Prostate gland (tissue), 2 donors: ENCODE measurements around the gene RPP30. TPM values are rescaled to one million over a fixed set of nuclear protein-coding genes. Genes with fewer than 3 reads are reported as not detected.

Experiments used
- DNase-seq: peaks from one replicate; pipeline ENCODE4 v3.0.0-alpha.2; 2019; ENCODE audit warnings: low spot score
- H3K27ac ChIP-seq, 2 donors: fragments of 200-600 bp; sonication (generic); 2 replicates each; pipeline ENCODE4 v1.5.1; 2017 to 2019
- H3K27me3 ChIP-seq: fragments of 200-600 bp; sonication (generic); replicated peaks from 2 replicates; pipeline ENCODE4 v1.5.1; 2019; ENCODE audit not compliant: insufficient read depth
- H3K36me3 ChIP-seq, 2 donors: fragments of 200-600 bp; sonication (generic); 1 replicate in 1 of 2; 2 replicates in 1 of 2; pipeline versions ENCODE4 v1.5.1 to v1.8.1; 2017 to 2019
- H3K4me1 ChIP-seq: fragments of 200-600 bp; sonication (generic); replicated peaks from 2 replicates; pipeline ENCODE4 v1.5.1; 2019
- H3K4me3 ChIP-seq, 2 donors: fragments of 200-600 bp; sonication (generic); 2 replicates each; pipeline ENCODE4 v1.5.1; 2017 to 2019
- H3K9me3 ChIP-seq: fragments of 200-600 bp; sonication (generic); 2 replicates; pipeline ENCODE4 v1.5.1; 2017
- POLR2A ChIP-seq: fragments of 450-650 bp; IDR thresholded peaks from one replicate; pipeline ENCODE4 v1.6.1; 2016; ENCODE audit warnings: antibody characterized with exemption, mild to moderate bottlenecking
- POLR2AphosphoS5 ChIP-seq: sonication (generic); formaldehyde crosslinking; IDR thresholded peaks from one replicate; pipeline ENCODE4 v1.6.1; 2017; ENCODE audit warnings: antibody characterized with exemption
- WGBS: methylation state at CpG from one replicate; pipeline ENCODE4 v1.1.5; 2018; 5-methylcytosine and 5-hydroxymethylcytosine counted together
- intact Hi-C: fragments of 100-400 bp; cut with DNase I; formaldehyde crosslinking; loops from one replicate; pipeline ENCODE4 v1.14.2; 2022
- total RNA-seq, 2 donors: library from RNA; depleted of rRNA; stranded (reverse); fragments of >200 nt; gene quantifications; one replicate each; pipeline ENCODE4 v1.1.0, GENCODE V29; 2016
- TF ChIP-seq, protein P1 (sequence below), 4 experiments: fragments of 200-600 bp in 2 of 4; fragments of 450-650 bp in 2 of 4; sonication (generic) in 2 of 4; IDR thresholded peaks; 1 replicate in 3 of 4; 2 replicates in 1 of 4; pipeline ENCODE4 v1.5.1; 2016 to 2019; ENCODE audit warnings: antibody characterized with exemption in 4 of 4, mild to moderate bottlenecking in 2 of 4, moderate library complexity in 2 of 4

Gene RPP30
- total RNA-seq, 2 donors from 2014 or later: 37.1 to 43.6 TPM

DNA sequence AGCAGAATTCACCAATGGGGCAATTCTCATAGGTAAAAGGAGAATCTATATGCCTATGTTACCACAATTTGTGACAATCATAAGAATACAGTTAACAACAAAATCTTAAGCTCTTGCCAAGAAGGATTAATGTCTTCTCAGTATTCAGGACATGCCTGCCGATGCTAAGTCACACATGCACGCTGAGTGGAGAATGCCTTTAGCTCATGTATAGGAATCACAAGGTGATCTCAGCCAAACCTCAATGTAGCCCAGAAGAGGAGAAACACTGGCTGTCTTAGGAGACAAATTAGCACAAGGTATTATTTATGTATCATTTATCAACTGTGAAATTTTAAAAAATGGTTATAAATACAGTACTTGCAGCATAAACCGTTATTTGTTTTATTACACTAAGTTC lies 16.6 kb upstream of the RPP30 start:
- no peak overlapping the region for H3K27ac ChIP-seq
- intact Hi-C loops: loop anchor here (10.0 kb wide), 1 partner anchor 100 kb away; no protein-coding TSS in a partner anchor
- WGBS: 78% methylated on average over 3 of the region's 3 CpGs
- H3K27me3 ChIP-seq: no peaks in the 10 kb centered on the region
- no peaks in the 10 kb centered on the region for H3K4me1 ChIP-seq
- H3K9me3 ChIP-seq: no peaks in the 10 kb centered on the region
- TF ChIP-seq POLR2A: no peak
- no peak for TF ChIP-seq POLR2AphosphoS5
- TF ChIP-seq, protein P1, sequence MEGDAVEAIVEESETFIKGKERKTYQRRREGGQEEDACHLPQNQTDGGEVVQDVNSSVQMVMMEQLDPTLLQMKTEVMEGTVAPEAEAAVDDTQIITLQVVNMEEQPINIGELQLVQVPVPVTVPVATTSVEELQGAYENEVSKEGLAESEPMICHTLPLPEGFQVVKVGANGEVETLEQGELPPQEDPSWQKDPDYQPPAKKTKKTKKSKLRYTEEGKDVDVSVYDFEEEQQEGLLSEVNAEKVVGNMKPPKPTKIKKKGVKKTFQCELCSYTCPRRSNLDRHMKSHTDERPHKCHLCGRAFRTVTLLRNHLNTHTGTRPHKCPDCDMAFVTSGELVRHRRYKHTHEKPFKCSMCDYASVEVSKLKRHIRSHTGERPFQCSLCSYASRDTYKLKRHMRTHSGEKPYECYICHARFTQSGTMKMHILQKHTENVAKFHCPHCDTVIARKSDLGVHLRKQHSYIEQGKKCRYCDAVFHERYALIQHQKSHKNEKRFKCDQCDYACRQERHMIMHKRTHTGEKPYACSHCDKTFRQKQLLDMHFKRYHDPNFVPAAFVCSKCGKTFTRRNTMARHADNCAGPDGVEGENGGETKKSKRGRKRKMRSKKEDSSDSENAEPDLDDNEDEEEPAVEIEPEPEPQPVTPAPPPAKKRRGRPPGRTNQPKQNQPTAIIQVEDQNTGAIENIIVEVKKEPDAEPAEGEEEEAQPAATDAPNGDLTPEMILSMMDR (IDR thresholded peaks at IDR 0.05): no peak
- H3K36me3 ChIP-seq: no peaks in the 10 kb centered on the region
- no peak overlapping the region for H3K4me3 ChIP-seq
- no peak for DNase-seq

DNA sequence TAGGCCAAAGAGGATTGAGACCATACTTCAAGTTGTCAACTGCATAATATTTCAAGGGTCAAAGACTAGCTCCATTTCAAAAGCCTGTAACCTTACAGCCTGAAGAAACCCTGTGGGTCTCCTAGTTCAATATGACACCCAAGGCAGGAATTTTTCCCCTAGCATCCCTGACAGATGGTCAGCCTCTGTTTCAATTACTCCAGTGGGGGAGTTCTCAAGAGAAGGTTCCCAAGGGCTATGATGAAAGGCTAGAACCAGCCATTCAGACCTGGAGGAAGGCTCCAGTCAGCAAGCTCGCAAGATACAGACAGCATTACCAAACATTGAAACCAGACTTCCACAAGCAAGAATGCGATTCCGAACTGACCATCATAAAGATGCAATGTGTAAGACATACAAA lies 15.5 kb upstream of the RPP30 start:
- DNase-seq: no peak
- H3K9me3 ChIP-seq: no peaks in the 10 kb centered on the region
- 97% methylated on average over 3 of the region's 3 CpGs for WGBS
- intact Hi-C loops: loop anchor here (10.0 kb wide), 1 partner anchor 101 kb away; no protein-coding TSS in a partner anchor
- no peaks in the 10 kb centered on the region for H3K4me1 ChIP-seq
- no peaks in the 10 kb centered on the region for H3K36me3 ChIP-seq
- no peak for TF ChIP-seq POLR2AphosphoS5
- no peak for TF ChIP-seq POLR2A
- TF ChIP-seq, protein P1 (IDR thresholded peaks at IDR 0.05): no peak
- no peaks in the 10 kb centered on the region for H3K27me3 ChIP-seq
- no peak overlapping the region for H3K27ac ChIP-seq
- no peak overlapping the region for H3K4me3 ChIP-seq

DNA sequence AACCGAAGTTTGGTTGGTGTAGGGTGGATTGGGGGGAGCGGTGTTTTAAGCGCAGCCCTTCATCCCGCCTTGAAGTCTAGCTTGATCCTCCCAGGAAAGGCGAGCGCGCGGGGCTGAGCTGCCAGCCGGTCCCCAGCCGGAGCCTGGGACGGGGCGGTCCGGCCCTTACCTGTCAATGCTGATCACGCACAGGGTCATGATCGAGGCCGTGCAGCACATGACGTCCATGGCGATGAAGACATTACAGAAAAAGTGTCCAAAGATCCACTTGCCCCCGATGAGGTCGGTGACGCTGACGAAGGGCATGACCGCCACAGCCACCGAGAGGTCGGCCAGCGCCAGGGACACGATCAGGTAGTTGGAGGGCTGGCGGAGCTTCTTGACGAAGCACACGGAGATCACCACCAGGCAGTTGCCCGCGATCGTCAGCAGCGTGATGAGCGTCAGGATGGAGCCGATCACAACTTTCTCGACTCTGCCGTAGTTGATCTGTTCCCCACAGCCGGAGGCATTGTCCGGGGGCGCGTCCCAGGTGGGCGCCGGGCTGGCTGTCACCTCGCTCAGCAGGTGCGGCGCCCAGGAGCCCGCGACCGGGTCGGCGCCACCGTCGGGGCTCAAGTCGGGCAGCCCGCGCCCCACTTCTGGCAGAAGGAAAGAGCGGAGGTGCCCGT lies 14.7 kb upstream of the RPP30 start:
- TF ChIP-seq POLR2AphosphoS5 (no peak), POLR2A (no peak)
- TF ChIP-seq, protein P1 (IDR thresholded peaks at IDR 0.05): no peak
- peak overlapping the region in 1 of 2 donors; percentile 12 for H3K27ac ChIP-seq
- H3K27me3 ChIP-seq: no peaks in the 10 kb centered on the region
- peak overlapping the region; percentile 42 to 46 for H3K4me3 ChIP-seq
- DNase-seq: no peak
- no peaks in the 10 kb centered on the region for H3K4me1 ChIP-seq
- no peaks in the 10 kb centered on the region for H3K36me3 ChIP-seq
- H3K9me3 ChIP-seq: no peaks in the 10 kb centered on the region
- WGBS: 14% methylated on average over 31 of the region's 59 CpGs
- intact Hi-C loops: loop anchor here (10.0 kb wide), 1 partner anchor 102 kb away; no protein-coding TSS in a partner anchor

DNA sequence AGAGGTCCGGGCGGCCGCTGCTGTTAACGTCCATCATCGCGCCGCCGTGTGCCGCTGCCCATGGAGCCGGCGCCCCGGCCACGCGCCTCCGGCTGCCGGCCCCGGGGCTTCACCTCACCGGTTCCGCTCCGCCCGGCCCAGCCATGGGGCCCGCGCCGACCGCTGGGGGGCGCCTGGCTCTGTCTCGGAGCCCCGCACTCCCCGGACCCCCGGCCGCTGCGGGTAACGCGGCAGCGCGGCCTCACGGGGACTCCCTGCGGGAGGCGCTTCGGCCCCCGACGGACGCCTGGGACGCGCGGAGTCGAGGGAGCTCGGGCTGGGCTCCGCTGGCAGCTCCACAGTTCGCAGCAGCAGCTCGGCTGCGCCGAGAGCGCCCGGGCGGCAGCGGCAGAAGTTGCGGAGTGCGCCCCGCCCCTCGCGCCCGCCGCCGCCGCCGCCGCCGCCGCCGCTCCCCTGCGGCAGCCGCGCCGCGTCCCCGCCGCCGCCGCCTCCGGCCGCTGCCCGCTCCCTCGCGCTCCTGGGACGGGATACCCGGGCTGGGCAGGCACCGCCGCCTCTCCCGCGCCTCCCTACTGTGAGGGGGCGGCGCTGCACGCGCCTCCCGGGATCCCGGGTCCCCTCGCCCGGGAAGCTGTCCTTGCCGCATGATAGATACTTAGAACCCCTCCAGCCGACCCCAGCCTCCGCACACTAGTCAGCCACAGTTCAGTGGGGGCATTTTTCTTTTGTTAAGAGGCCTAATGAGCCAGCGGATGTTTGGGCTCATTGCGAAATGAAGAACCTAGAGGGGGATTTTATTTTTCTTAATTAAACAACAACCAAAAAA lies 13.9 kb upstream of the RPP30 start, which contains the start of gene HTR7:
HTR7 (minus strand) TSS at position 405 of the 826 bp plus-strand sequence; CDS start at position 37, 368 bp downstream.
- Histone ChIP-seq H3K9me3 (no peaks in the 10 kb centered on the region), H3K4me3 (peak within 1 kb of the TSS; percentile 42 to 46), H3K27me3 (no peaks in the 10 kb centered on the region), H3K27ac (peak within 1 kb of the TSS in 1 of 2 donors; percentile 12), H3K36me3 (no peaks in the 10 kb centered on the region), H3K4me1 (no peaks in the 10 kb centered on the region)
- DNase-seq: peak; percentile 31
- TF ChIP-seq, protein P1 (IDR thresholded peaks at IDR 0.05): peak; percentile 32 to 68 (median 44)
- TF ChIP-seq POLR2AphosphoS5: no peak
- TF ChIP-seq POLR2A: no peak
- intact Hi-C loops: loop anchor here (10.0 kb wide), 1 partner anchor 103 kb away; no protein-coding TSS in a partner anchor
- under 1% methylated on average over 55 of the region's 104 CpGs for WGBS
